NB4 (cell line): ENCODE results near the gene CLASRP.
"Not testable (repeated sequence)": the region's sequence is repeated elsewhere in the genome, so short reads cannot be mapped to it uniquely, and the experiment has no call there.

Source experiments
- CTCF ChIP-seq: IDR thresholded peaks from one replicate; pipeline ENCODE4 v1.5.1; 2012; ENCODE audit warnings: low read depth, low read length
- POLR2A ChIP-seq: IDR thresholded peaks from 2 replicates; pipeline ENCODE4 v1.6.1; 2011; ENCODE audit warnings: mild to moderate bottlenecking; ENCODE audit not compliant: insufficient read length; ENCODE audit errors: extremely low read depth

GRCh38 chr19:44999131-44999925 lies 39.5 kb upstream of the CLASRP start:
- TF ChIP-seq POLR2A, CTCF: not testable (repeated sequence)
